Bone marrow (tissue), 2 donors: ENCODE measurements around the gene CNOT9.
"Not testable (repeated sequence)": the region's sequence is repeated elsewhere in the genome, so short reads cannot be mapped to it uniquely, and the experiment has no call there.

Experiments used
- DNase-seq, 2 donors: peaks; one replicate each; lab custom pipeline; 2025; lab: John Stamatoyannopoulos, UW

CNOT9 gene

GRCh38 chr2:218568190-218569037 is at the start of gene CNOT9, which contains the start of gene USP37:
CNOT9 (plus strand) TSS chr2:218568839; CDS start chr2:218568955, 116 bp downstream.
USP37 (minus strand) TSS chr2:218568351; CDS start chr2:218558653, 9,698 bp downstream.
- DNase-seq = peak; percentile 98 to 100

- no peak for DNase-seq
Measured at GRCh38 chr2:218518876-218519275, 49.8 kb upstream of the CNOT9 start.

- DNase-seq = no peak
Measured at GRCh38 chr2:218523651-218524050, 45.0 kb upstream of the CNOT9 start.

GRCh38 chr2:218528409-218528808 is 40.2 kb upstream of the CNOT9 start:
- DNase-seq = not testable (repeated sequence)

GRCh38 chr2:218529990-218530389 is 38.6 kb upstream of the CNOT9 start:
- DNase-seq = no peak

- DNase-seq = no peak
Measured at GRCh38 chr2:218536804-218537494, 31.7 kb upstream of the CNOT9 start.

GRCh38 chr2:218540015-218540414 is 28.6 kb upstream of the CNOT9 start:
- no peak for DNase-seq

GRCh38 chr2:218546012-218546411 is 22.6 kb upstream of the CNOT9 start:
- no peak for DNase-seq

GRCh38 chr2:218547511-218547910 is 21.1 kb upstream of the CNOT9 start:
- no peak for DNase-seq

GRCh38 chr2:218547978-218548377 is 20.7 kb upstream of the CNOT9 start:
- DNase-seq = no peak

- not testable (repeated sequence) for DNase-seq
Measured at GRCh38 chr2:218554225-218554624, 14.4 kb upstream of the CNOT9 start.

- no peak for DNase-seq
Measured at GRCh38 chr2:218555527-218555926, 13.1 kb upstream of the CNOT9 start.

GRCh38 chr2:218557941-218558340 is 10.7 kb upstream of the CNOT9 start:
- peak in 1 of 2 donors; percentile 55 for DNase-seq

- DNase-seq = no peak
Measured at GRCh38 chr2:218558986-218559385, 9.7 kb upstream of the CNOT9 start.

GRCh38 chr2:218564056-218564455 is 4.6 kb upstream of the CNOT9 start:
- no peak for DNase-seq

- DNase-seq = peak in 1 of 2 donors; percentile 34
Measured at GRCh38 chr2:218566296-218566695, 2.3 kb upstream of the CNOT9 start.

GRCh38 chr2:218567797-218568189 is 846 bp upstream of the CNOT9 start:
- no peak for DNase-seq

GRCh38 chr2:218569038-218569431 is 396 bp downstream of the CNOT9 start:
- DNase-seq = peak in 1 of 2 donors; percentile 69

GRCh38 chr2:218569661-218570500 is 1.2 kb downstream of the CNOT9 start:
- no peak for DNase-seq

GRCh38 chr2:218570850-218571249 is 2.2 kb downstream of the CNOT9 start:
- no peak for DNase-seq

GRCh38 chr2:218576854-218577253 is 8.2 kb downstream of the CNOT9 start:
- no peak for DNase-seq
